ENCODE measurements around the gene PLA2G2F.

GRCh38 chr1:20153000-20153418 lies 13.9 kb downstream of the PLA2G2F start:
- TF ChIP-seq POLR2A (IDR thresholded peaks at IDR 0.05; ENCODE audit: low read length) (no peak), GATA1 (IDR thresholded peaks at IDR 0.05; ENCODE audit: low read depth, low read length) (no peak)

All from erythroblast (primary cell).